ENCODE results near the gene CAPZB. TPM values are rescaled to one million over a fixed set of nuclear protein-coding genes. Genes with fewer than 3 reads are reported as not detected.
"Not testable (repeated sequence)": the region's sequence is repeated elsewhere in the genome, so short reads cannot be mapped to it uniquely, and the experiment has no call there.

CAPZB gene
- total RNA-seq, 1 experiment from 2014 or later, result 491 TPM

DNA sequence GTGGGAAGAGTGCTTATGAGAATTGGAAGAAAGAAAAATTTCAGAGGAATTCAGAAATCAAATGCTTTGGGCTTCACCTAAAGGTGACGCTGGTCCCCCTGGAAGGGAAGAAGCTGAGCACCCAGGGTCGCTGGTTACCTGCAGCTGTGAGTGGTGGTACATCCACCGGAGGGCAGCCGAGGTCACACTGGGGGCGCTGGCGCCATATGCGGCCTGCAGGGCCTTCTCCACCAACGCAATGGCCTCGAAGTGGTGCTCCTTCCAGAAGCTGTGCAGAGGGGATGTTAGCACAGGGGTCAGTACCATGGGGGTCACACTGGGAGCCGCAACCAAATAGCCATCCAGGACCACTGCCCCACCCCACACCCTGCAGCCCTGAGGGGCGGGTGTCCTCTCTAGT is 179.5 kb downstream of the CAPZB start:
- TF ChIP-seq POLR2AphosphoS5 (IDR thresholded peaks at IDR 0.05; ENCODE audit: low read depth, low read length) (no peak), SIN3A (IDR thresholded peaks at IDR 0.05; ENCODE audit: borderline replicate concordance, insufficient read depth, low read depth, low read length) (no peak), TCF7L2 (IDR thresholded peaks at IDR 0.05; ENCODE audit: low read depth, low read length) (no peak)
- TF ChIP-seq, protein P1, sequence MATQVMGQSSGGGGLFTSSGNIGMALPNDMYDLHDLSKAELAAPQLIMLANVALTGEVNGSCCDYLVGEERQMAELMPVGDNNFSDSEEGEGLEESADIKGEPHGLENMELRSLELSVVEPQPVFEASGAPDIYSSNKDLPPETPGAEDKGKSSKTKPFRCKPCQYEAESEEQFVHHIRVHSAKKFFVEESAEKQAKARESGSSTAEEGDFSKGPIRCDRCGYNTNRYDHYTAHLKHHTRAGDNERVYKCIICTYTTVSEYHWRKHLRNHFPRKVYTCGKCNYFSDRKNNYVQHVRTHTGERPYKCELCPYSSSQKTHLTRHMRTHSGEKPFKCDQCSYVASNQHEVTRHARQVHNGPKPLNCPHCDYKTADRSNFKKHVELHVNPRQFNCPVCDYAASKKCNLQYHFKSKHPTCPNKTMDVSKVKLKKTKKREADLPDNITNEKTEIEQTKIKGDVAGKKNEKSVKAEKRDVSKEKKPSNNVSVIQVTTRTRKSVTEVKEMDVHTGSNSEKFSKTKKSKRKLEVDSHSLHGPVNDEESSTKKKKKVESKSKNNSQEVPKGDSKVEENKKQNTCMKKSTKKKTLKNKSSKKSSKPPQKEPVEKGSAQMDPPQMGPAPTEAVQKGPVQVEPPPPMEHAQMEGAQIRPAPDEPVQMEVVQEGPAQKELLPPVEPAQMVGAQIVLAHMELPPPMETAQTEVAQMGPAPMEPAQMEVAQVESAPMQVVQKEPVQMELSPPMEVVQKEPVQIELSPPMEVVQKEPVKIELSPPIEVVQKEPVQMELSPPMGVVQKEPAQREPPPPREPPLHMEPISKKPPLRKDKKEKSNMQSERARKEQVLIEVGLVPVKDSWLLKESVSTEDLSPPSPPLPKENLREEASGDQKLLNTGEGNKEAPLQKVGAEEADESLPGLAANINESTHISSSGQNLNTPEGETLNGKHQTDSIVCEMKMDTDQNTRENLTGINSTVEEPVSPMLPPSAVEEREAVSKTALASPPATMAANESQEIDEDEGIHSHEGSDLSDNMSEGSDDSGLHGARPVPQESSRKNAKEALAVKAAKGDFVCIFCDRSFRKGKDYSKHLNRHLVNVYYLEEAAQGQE (IDR thresholded peaks at IDR 0.05; ENCODE audit: insufficient read depth in 1 of 2, low read depth in 2 of 2, low read length in 1 of 2), result no peak
- TF ChIP-seq, protein P2, sequence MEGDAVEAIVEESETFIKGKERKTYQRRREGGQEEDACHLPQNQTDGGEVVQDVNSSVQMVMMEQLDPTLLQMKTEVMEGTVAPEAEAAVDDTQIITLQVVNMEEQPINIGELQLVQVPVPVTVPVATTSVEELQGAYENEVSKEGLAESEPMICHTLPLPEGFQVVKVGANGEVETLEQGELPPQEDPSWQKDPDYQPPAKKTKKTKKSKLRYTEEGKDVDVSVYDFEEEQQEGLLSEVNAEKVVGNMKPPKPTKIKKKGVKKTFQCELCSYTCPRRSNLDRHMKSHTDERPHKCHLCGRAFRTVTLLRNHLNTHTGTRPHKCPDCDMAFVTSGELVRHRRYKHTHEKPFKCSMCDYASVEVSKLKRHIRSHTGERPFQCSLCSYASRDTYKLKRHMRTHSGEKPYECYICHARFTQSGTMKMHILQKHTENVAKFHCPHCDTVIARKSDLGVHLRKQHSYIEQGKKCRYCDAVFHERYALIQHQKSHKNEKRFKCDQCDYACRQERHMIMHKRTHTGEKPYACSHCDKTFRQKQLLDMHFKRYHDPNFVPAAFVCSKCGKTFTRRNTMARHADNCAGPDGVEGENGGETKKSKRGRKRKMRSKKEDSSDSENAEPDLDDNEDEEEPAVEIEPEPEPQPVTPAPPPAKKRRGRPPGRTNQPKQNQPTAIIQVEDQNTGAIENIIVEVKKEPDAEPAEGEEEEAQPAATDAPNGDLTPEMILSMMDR (IDR thresholded peaks at IDR 0.05), result no peak
- POLR2A ChIA-PET, result interaction anchor here (1.0 kb wide), 1 partner anchor 11 kb away, joined by 3 read pairs; no protein-coding TSS in a partner anchor
- H3K4me1 ChIP-seq (ENCODE audit: control insufficient read depth, insufficient read depth, low read length), result peaks cover 3% of the 10 kb centered on the region
- BruUV-seq (replicated peaks), result no TSS peak
- H3K27me3 ChIP-seq (ENCODE audit: control insufficient read depth, insufficient read depth, low read length), result no peaks in the 10 kb centered on the region
- in situ Hi-C loops (cut with HindIII; ENCODE audit: low pct_unique_long_range_greater_than_20kb, low sequenced_read_pairs) (no loop called here), intact Hi-C loops (cut with micrococcal nuclease; ENCODE audit: unreplicated experiment) (no loop called here)
- CTCF ChIA-PET, result no interaction called here
- no peak overlapping the region for H3K27ac ChIP-seq (ENCODE audit: low read length)
- DNase-seq (ENCODE audit: low read depth, low spot score) (no peak), ATAC-seq (no peak; the same call in 1 of the 2 replicates)
- no peak overlapping the region for H3K4me3 ChIP-seq (ENCODE audit: low read depth in 2 of 2, low read length in 2 of 2)
- no peaks in the 10 kb centered on the region for H3K9me3 ChIP-seq (ENCODE audit: control insufficient read depth, insufficient read depth, low read depth, low read length)
- no peaks in the 10 kb centered on the region for H3K36me3 ChIP-seq (ENCODE audit: control insufficient read depth, insufficient read depth, low read length)

DNA sequence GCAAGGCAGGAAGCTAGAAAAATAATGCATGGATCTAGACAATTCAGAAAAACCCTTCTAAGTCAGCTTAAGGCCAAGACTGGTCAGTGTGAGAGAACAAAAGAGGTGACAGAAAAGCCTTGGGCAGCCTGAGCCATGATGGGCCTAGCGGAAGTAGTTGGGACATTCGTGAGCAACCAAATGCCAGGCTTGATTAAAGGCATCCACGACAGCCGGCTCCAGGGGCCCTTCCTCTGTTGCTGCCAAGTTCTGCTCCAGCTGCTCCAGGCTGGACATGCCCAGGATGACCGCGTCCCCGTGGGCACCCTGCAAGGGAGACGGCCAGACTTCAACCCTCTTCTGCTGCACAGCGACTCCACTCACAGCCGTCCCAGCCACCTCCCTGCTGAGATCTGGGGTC is 181.3 kb downstream of the CAPZB start:
- H3K36me3 ChIP-seq (ENCODE audit: control insufficient read depth, insufficient read depth, low read length); POLR2A ChIA-PET; H3K27me3 ChIP-seq (ENCODE audit: control insufficient read depth, insufficient read depth, low read length); BruUV-seq (replicated peaks); H3K27ac ChIP-seq (ENCODE audit: low read length); H3K4me3 ChIP-seq (ENCODE audit: low read depth in 2 of 2, low read length in 2 of 2); ATAC-seq; H3K4me1 ChIP-seq (ENCODE audit: control insufficient read depth, insufficient read depth, low read length); DNase-seq (ENCODE audit: low read depth, low spot score); H3K9me3 ChIP-seq (ENCODE audit: control insufficient read depth, insufficient read depth, low read depth, low read length); in situ Hi-C loops (cut with HindIII; ENCODE audit: low pct_unique_long_range_greater_than_20kb, low sequenced_read_pairs); intact Hi-C loops (cut with micrococcal nuclease; ENCODE audit: unreplicated experiment): not testable (repeated sequence)
- CTCF ChIA-PET, result interaction anchor here (0.7 kb wide), 1 partner anchor 8 kb away, joined by 3 read pairs; no protein-coding TSS in a partner anchor

DNA sequence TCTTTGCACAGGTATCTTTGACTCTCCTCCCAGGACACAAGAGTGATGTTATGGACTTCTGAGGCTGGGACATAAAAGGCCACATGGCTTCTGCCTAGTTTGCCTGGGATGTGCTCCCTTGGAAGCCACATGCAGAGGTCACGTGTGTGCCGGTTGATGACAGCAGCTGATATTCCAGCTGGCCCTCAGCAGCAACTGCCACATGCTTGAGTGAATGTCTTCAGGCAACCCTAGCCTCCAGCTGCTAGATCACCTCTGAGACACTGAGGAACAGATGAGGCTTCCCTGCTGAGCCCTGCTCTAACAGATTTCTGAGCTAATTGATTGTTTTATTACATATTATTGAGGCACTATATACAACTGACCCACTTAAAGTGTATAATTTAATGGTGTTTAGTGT is 185.1 kb downstream of the CAPZB start:
- intact Hi-C loops (cut with micrococcal nuclease; ENCODE audit: unreplicated experiment), result no loop called here
- no peak overlapping the region for H3K27ac ChIP-seq (ENCODE audit: low read length)
- no TSS peak for BruUV-seq (replicated peaks)
- H3K36me3 ChIP-seq (ENCODE audit: control insufficient read depth, insufficient read depth, low read length), result no peaks in the 10 kb centered on the region
- H3K4me3 ChIP-seq (ENCODE audit: low read depth in 2 of 2, low read length in 2 of 2), result no peak overlapping the region
- in situ Hi-C loops (cut with HindIII; ENCODE audit: low pct_unique_long_range_greater_than_20kb, low sequenced_read_pairs), result no loop called here
- POLR2A ChIA-PET, result no interaction called here
- ATAC-seq (0 out of 2 replicates have a peak, but pooled peaks have one; percentile 55), DNase-seq (ENCODE audit: low read depth, low spot score) (no peak)
- CTCF ChIA-PET, result no interaction called here
- H3K9me3 ChIP-seq (ENCODE audit: control insufficient read depth, insufficient read depth, low read depth, low read length), result no peaks in the 10 kb centered on the region
- H3K4me1 ChIP-seq (ENCODE audit: control insufficient read depth, insufficient read depth, low read length), result no peaks in the 10 kb centered on the region
- H3K27me3 ChIP-seq (ENCODE audit: control insufficient read depth, insufficient read depth, low read length), result no peaks in the 10 kb centered on the region
- TF ChIP-seq, protein P1 (IDR thresholded peaks at IDR 0.05; ENCODE audit: insufficient read depth in 1 of 2, low read depth in 2 of 2, low read length in 1 of 2), result no peak
- TF ChIP-seq TCF7L2 (IDR thresholded peaks at IDR 0.05; ENCODE audit: low read depth, low read length) (no peak), POLR2AphosphoS5 (IDR thresholded peaks at IDR 0.05; ENCODE audit: low read depth, low read length) (no peak), SIN3A (IDR thresholded peaks at IDR 0.05; ENCODE audit: borderline replicate concordance, insufficient read depth, low read depth, low read length) (no peak)
- TF ChIP-seq, protein P2 (IDR thresholded peaks at IDR 0.05), result no peak
